ENCODE data around the gene MIPOL1. TPM values are rescaled to one million over a fixed set of nuclear protein-coding genes. Genes with fewer than 3 reads are reported as not detected.

The MIPOL1 gene
- total RNA-seq, 1 donor from 2014 or later, result 18.4 TPM

DNA sequence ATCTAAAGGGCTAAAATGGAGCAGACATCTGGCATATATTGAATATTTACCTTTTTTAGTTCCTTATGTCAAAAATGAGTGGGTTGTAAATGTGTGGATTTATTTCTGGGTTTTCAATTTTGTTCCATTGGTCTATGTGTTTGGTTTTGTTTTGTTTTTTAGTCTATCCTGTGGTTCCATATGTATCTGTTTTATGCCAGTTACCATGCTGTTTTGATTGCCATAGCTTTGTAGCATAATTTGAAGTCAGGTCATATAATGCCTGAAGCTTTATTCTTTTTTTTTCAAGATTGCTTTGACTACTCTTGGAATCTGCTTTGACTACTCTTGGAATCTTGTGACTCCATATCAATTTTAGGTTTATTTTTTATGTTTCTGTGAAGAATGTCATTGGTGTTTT lies 133.2 kb downstream of the MIPOL1 start:
- no peaks in the 10 kb centered on the region for H3K9me3 ChIP-seq (ENCODE audit: low read depth)
- Mint-ChIP-seq H3K36me3 (peaks cover 2% of the 10 kb centered on the region), H3K27me3 (ENCODE audit: insufficient read depth, low read depth) (no peaks in the 10 kb centered on the region), H3K9me3 (peaks cover 9% of the 10 kb centered on the region), H3K4me3 (no peak overlapping the region), H3K4me1 (peaks cover 3% of the 10 kb centered on the region), H3K27ac (no peak overlapping the region)
- no peaks in the 10 kb centered on the region for H3F3A ChIP-seq (ENCODE audit: low read depth)
- TF ChIP-seq EZH2phosphoT487 (IDR thresholded peaks at IDR 0.05) (no peak), EZH2 (IDR thresholded peaks at IDR 0.05) (no peak)
- TF ChIP-seq, protein P1, sequence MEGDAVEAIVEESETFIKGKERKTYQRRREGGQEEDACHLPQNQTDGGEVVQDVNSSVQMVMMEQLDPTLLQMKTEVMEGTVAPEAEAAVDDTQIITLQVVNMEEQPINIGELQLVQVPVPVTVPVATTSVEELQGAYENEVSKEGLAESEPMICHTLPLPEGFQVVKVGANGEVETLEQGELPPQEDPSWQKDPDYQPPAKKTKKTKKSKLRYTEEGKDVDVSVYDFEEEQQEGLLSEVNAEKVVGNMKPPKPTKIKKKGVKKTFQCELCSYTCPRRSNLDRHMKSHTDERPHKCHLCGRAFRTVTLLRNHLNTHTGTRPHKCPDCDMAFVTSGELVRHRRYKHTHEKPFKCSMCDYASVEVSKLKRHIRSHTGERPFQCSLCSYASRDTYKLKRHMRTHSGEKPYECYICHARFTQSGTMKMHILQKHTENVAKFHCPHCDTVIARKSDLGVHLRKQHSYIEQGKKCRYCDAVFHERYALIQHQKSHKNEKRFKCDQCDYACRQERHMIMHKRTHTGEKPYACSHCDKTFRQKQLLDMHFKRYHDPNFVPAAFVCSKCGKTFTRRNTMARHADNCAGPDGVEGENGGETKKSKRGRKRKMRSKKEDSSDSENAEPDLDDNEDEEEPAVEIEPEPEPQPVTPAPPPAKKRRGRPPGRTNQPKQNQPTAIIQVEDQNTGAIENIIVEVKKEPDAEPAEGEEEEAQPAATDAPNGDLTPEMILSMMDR (IDR thresholded peaks at IDR 0.05), result no peak
- no peaks in the 10 kb centered on the region for H4K20me1 ChIP-seq (ENCODE audit: low read depth)
- no peak overlapping the region for H3K4me3 ChIP-seq
- H3K79me2 ChIP-seq (ENCODE audit: low read depth), result no peaks in the 10 kb centered on the region
- H2AFZ ChIP-seq (replicated peaks), result no peak overlapping the region
- H3K27ac ChIP-seq, result no peak overlapping the region
- no peak for DNase-seq (ENCODE audit: low spot score)
- H3K9ac ChIP-seq, result no peak overlapping the region
- no peaks in the 10 kb centered on the region for H3K27me3 ChIP-seq
- H3K4me1 ChIP-seq, result no peaks in the 10 kb centered on the region
- no peak overlapping the region for H3K4me2 ChIP-seq
- no peaks in the 10 kb centered on the region for H3K36me3 ChIP-seq

DNA sequence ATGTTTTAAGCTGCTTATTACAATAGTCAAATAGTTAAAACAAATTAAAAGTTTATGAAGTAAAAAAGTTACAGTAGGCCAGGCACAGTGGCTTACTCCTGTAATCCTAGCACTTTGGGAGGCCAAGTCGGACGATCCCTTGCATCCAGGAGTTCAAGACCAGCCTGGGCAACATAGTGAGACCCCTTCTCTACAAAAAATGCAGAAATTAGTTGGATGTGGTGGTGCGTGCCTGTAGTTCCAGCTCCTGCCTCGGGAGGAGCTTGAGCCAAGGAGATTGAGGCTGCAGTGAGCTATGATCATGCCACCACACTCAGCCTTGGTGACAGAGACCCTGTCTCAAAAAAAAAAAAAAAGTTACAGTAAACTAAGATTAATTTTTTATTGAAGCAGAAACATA lies 142.6 kb downstream of the MIPOL1 start:
- H3K36me3 Mint-ChIP-seq, result no peaks in the 10 kb centered on the region
- Histone ChIP-seq H3K9me3 (ENCODE audit: low read depth) (no peaks in the 10 kb centered on the region), H3K27ac (no peak overlapping the region), H3K36me3 (no peaks in the 10 kb centered on the region), H3K9ac (no peak overlapping the region), H3K4me3 (no peak overlapping the region), H3K27me3 (no peaks in the 10 kb centered on the region), H3K79me2 (ENCODE audit: low read depth) (no peaks in the 10 kb centered on the region), H3K4me2 (no peak overlapping the region), H3K4me1 (no peaks in the 10 kb centered on the region), H3F3A (ENCODE audit: low read depth) (no peaks in the 10 kb centered on the region), H2AFZ (replicated peaks) (no peak overlapping the region), H4K20me1 (ENCODE audit: low read depth) (no peaks in the 10 kb centered on the region)
- H3K27ac Mint-ChIP-seq, result no peak overlapping the region
- no peaks in the 10 kb centered on the region for H3K9me3 Mint-ChIP-seq
- H3K4me3 Mint-ChIP-seq, result no peak overlapping the region
- no peak for DNase-seq (ENCODE audit: low spot score)
- TF ChIP-seq EZH2 (IDR thresholded peaks at IDR 0.05), result no peak
- no peak for TF ChIP-seq EZH2phosphoT487 (IDR thresholded peaks at IDR 0.05)
- TF ChIP-seq, protein P1 (IDR thresholded peaks at IDR 0.05), result peak; percentile 18
- H3K27me3 Mint-ChIP-seq (ENCODE audit: insufficient read depth, low read depth), result no peaks in the 10 kb centered on the region
- no peaks in the 10 kb centered on the region for H3K4me1 Mint-ChIP-seq

DNA sequence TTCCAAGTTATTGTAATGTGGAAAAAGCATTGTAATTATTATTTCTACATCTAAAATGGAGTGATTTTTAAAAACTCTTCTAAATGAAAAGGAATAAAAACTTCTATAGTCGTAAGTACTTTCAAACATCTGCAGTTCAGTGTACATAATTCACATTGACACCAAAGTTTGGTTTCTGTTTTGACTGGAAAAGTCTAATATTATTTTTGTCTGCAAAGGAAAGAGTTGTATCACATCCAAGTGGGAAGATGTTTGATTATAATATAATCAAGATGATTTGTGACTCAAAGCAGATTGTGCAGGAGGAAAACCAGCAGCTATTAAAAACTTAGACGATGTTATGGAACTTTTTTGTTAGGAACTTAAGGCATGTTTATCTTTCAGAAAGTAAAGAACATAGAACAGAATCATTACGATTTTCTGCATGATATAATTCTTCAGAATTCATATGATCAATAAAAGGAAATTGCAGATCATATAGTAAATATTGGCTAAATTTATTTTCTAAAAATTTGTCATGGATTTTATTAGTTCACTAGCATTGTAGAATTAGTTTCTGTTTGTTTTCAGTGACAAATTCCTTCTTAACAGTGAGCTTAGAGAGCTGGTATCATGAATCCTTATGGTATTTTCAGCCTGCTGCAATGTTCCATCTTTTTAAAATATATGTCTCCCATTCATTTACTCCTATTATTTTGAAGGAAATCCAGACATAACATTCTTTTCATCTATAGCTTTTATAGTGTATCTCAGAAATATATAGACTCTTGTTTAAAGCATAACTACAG lies 145.8 kb downstream of the MIPOL1 start:
- DNase-seq (ENCODE audit: low spot score), result no peak
- H3K4me3 Mint-ChIP-seq, result no peak overlapping the region
- TF ChIP-seq EZH2phosphoT487 (IDR thresholded peaks at IDR 0.05) (no peak), EZH2 (IDR thresholded peaks at IDR 0.05) (no peak)
- TF ChIP-seq, protein P1 (IDR thresholded peaks at IDR 0.05), result no peak
- H3K4me2 ChIP-seq, result no peak overlapping the region
- H4K20me1 ChIP-seq (ENCODE audit: low read depth), result no peaks in the 10 kb centered on the region
- H3K9ac ChIP-seq, result no peak overlapping the region
- H3K4me3 ChIP-seq, result no peak overlapping the region
- H3K27me3 ChIP-seq, result no peaks in the 10 kb centered on the region
- H3K9me3 ChIP-seq (ENCODE audit: low read depth), result no peaks in the 10 kb centered on the region
- no peaks in the 10 kb centered on the region for H3K4me1 ChIP-seq
- no peak overlapping the region for H3K27ac Mint-ChIP-seq
- no peaks in the 10 kb centered on the region for H3K79me2 ChIP-seq (ENCODE audit: low read depth)
- no peak overlapping the region for H2AFZ ChIP-seq (replicated peaks)
- H3K27me3 Mint-ChIP-seq (ENCODE audit: insufficient read depth, low read depth), result no peaks in the 10 kb centered on the region
- H3K4me1 Mint-ChIP-seq, result no peaks in the 10 kb centered on the region
- no peaks in the 10 kb centered on the region for H3K36me3 Mint-ChIP-seq
- H3K36me3 ChIP-seq, result no peaks in the 10 kb centered on the region
- H3F3A ChIP-seq (ENCODE audit: low read depth), result no peaks in the 10 kb centered on the region
- no peak overlapping the region for H3K27ac ChIP-seq
- H3K9me3 Mint-ChIP-seq, result peaks cover 2% of the 10 kb centered on the region
